Measurements from ENCODE around the gene P3R3URF. TPM values are rescaled to one million over a fixed set of nuclear protein-coding genes. Genes with fewer than 3 reads are reported as not detected.

Gene P3R3URF
- total RNA-seq, 1 donor from 2014 or later: not detected

GRCh38 chr1:46175243-46175642, 1.0 kb downstream of the P3R3URF start:
- Histone ChIP-seq H3K27me3 (no peaks in the 10 kb centered on the region), H3K9me3 (no peaks in the 10 kb centered on the region), H3K4me1 (peaks cover 3 to 13% of the 10 kb centered on the region in 2 donors), H3K36me3 (no peaks in the 10 kb centered on the region), H3K4me3 (no peak overlapping the region), H3K27ac (peak overlapping the region; percentile 66 to 75)
- TF ChIP-seq CTCF (IDR thresholded peaks at IDR 0.05): no peak
- no peak for DNase-seq (ENCODE audit: low spot score in 2 of 2)
- intact Hi-C loops (cut with DNase I): loop anchor here (2.0 to 10.0 kb wide), 2 partner anchors 42 to 490 kb away; partner anchors contain the start of genes GPBP1L1, PIK3R3 and TMEM69

GRCh38 chr1:46174448-46175231, 1.6 kb downstream of the P3R3URF start, which contains the start of gene TSPAN1:
TSS of gene TSPAN1 (plus strand) at chr1:46175087. CDS start at chr1:46181108, 6,021 bp downstream.
- no peaks in the 10 kb centered on the region for H3K27me3 ChIP-seq
- peaks cover 3 to 13% of the 10 kb centered on the region in 2 donors for H3K4me1 ChIP-seq
- DNase-seq (ENCODE audit: low spot score in 2 of 2): peak; percentile 36 to 80
- peak within 1 kb of the TSS in 1 of 2 donors; percentile 3 for H3K4me3 ChIP-seq
- no peaks in the 10 kb centered on the region for H3K9me3 ChIP-seq
- no peaks in the 10 kb centered on the region for H3K36me3 ChIP-seq
- intact Hi-C loops (cut with DNase I): loop anchor here (2.0 to 10.0 kb wide), 2 partner anchors 42 to 490 kb away; partner anchors contain the start of genes GPBP1L1, PIK3R3 and TMEM69
- no peak for TF ChIP-seq CTCF (IDR thresholded peaks at IDR 0.05)
- peak within 1 kb of the TSS; percentile 66 to 75 for H3K27ac ChIP-seq

GRCh38 chr1:46173361-46173856, 2.9 kb downstream of the P3R3URF start:
- TF ChIP-seq CTCF (IDR thresholded peaks at IDR 0.05): no peak
- Histone ChIP-seq H3K27ac (no peak overlapping the region), H3K36me3 (no peaks in the 10 kb centered on the region), H3K4me3 (no peak overlapping the region), H3K9me3 (no peaks in the 10 kb centered on the region), H3K27me3 (no peaks in the 10 kb centered on the region), H3K4me1 (peaks cover 3 to 13% of the 10 kb centered on the region in 2 donors)
- intact Hi-C loops (cut with DNase I): loop anchor here (10.0 kb wide), 1 partner anchor 489 kb away; the partner anchor contains the start of genes GPBP1L1 and TMEM69
- DNase-seq (ENCODE audit: low spot score in 2 of 2): no peak

GRCh38 chr1:46172321-46172720, 4.0 kb downstream of the P3R3URF start:
- no peak overlapping the region for H3K27ac ChIP-seq
- peaks cover 3 to 16% of the 10 kb centered on the region in 2 donors for H3K4me1 ChIP-seq
- no peak for DNase-seq (ENCODE audit: low spot score in 2 of 2)

GRCh38 chr1:46171871-46172270, 4.4 kb downstream of the P3R3URF start:
- H3K4me1 ChIP-seq: peaks cover 3 to 20% of the 10 kb centered on the region in 2 donors
- TF ChIP-seq CTCF (IDR thresholded peaks at IDR 0.05): no peak
- intact Hi-C loops (cut with DNase I): loop anchor here (10.0 kb wide), 1 partner anchor 487 kb away; the partner anchor contains the start of genes GPBP1L1 and TMEM69

More at GRCh38 chr1:46172321-46172720, 4.0 kb downstream of the P3R3URF start:
- intact Hi-C loops (cut with DNase I): loop anchor here (10.0 kb wide), 1 partner anchor 488 kb away; the partner anchor contains the start of genes GPBP1L1 and TMEM69
- Histone ChIP-seq H3K27me3 (no peaks in the 10 kb centered on the region), H3K36me3 (no peaks in the 10 kb centered on the region), H3K4me3 (no peak overlapping the region), H3K9me3 (no peaks in the 10 kb centered on the region)
- TF ChIP-seq CTCF (IDR thresholded peaks at IDR 0.05): no peak

More at GRCh38 chr1:46171871-46172270, 4.4 kb downstream of the P3R3URF start:
- DNase-seq (ENCODE audit: low spot score in 2 of 2): no peak
- no peaks in the 10 kb centered on the region for H3K9me3 ChIP-seq
- no peak overlapping the region for H3K27ac ChIP-seq
- H3K4me3 ChIP-seq: no peak overlapping the region
- H3K36me3 ChIP-seq: no peaks in the 10 kb centered on the region
- no peaks in the 10 kb centered on the region for H3K27me3 ChIP-seq
